GM19239 (cell line): ENCODE measurements around the gene BUB1B.
A peak's percentile ranks its signal among the peaks of the same experiment; 100 is the strongest.
"Not testable (repeated sequence)": the region's sequence is repeated elsewhere in the genome, so short reads cannot be mapped to it uniquely, and the experiment has no call there.

Experiments
- DNase-seq: peaks from one replicate; pipeline ENCODE4 v3.0.0; 2011; ENCODE audit warnings: low spot score; ENCODE audit not compliant: insufficient read length
- FAIRE-seq: peaks from 2 replicates; lab custom pipeline; 2011; peaks lifted over from hg19 to GRCh38; lab: Jason Lieb, UNC

Gene BUB1B

GRCh38 chr15:40160689-40161688 lies at the start of gene BUB1B:
Gene BUB1B (plus strand): TSS chr15:40161069. CDS start chr15:40161221, 152 bp downstream.
- FAIRE-seq, result peak; percentile 95
- peak; percentile 91 for DNase-seq

GRCh38 chr15:40111888-40112287 lies 49.0 kb upstream of the BUB1B start:
- DNase-seq (no peak), FAIRE-seq (no peak)

- no peak for FAIRE-seq
- DNase-seq, result no peak
Observed at GRCh38 chr15:40112789-40113188, 48.1 kb upstream of the BUB1B start.

GRCh38 chr15:40114218-40114617 lies 46.7 kb upstream of the BUB1B start:
- DNase-seq, result no peak
- peak; percentile 77 for FAIRE-seq

- not testable (repeated sequence) for DNase-seq, FAIRE-seq
Observed at GRCh38 chr15:40115106-40115505, 45.8 kb upstream of the BUB1B start.

GRCh38 chr15:40115670-40116093 lies 45.2 kb upstream of the BUB1B start:
- peak; percentile 99 for FAIRE-seq
- DNase-seq, result peak; percentile 73

GRCh38 chr15:40118473-40118872 lies 42.4 kb upstream of the BUB1B start:
- no peak for DNase-seq
- FAIRE-seq, result no peak

- FAIRE-seq (no peak), DNase-seq (no peak)
Observed at GRCh38 chr15:40121911-40122638, 38.8 kb upstream of the BUB1B start.

GRCh38 chr15:40122989-40123388 lies 37.9 kb upstream of the BUB1B start:
- FAIRE-seq, DNase-seq: not testable (repeated sequence)

- not testable (repeated sequence) for DNase-seq
- peak; percentile 64 for FAIRE-seq
Observed at GRCh38 chr15:40123863-40124262, 37.0 kb upstream of the BUB1B start.

GRCh38 chr15:40124333-40124732 lies 36.5 kb upstream of the BUB1B start:
- DNase-seq, FAIRE-seq: not testable (repeated sequence)

GRCh38 chr15:40124807-40125285 lies 36.0 kb upstream of the BUB1B start:
- not testable (repeated sequence) for DNase-seq
- peak; percentile 42 for FAIRE-seq

- DNase-seq (no peak), FAIRE-seq (no peak)
Observed at GRCh38 chr15:40125950-40126349, 34.9 kb upstream of the BUB1B start.

GRCh38 chr15:40128766-40129660 lies 31.9 kb upstream of the BUB1B start:
- FAIRE-seq, result no peak
- no peak for DNase-seq

- no peak for FAIRE-seq
Observed at GRCh38 chr15:40130118-40130517, 30.8 kb upstream of the BUB1B start.

GRCh38 chr15:40130799-40131502 lies 29.9 kb upstream of the BUB1B start:
- no peak for FAIRE-seq
- DNase-seq, result no peak

More at GRCh38 chr15:40130118-40130517, 30.8 kb upstream of the BUB1B start:
- DNase-seq, result no peak

- no peak for FAIRE-seq
- DNase-seq, result no peak
Observed at GRCh38 chr15:40133544-40133943, 27.3 kb upstream of the BUB1B start.

- FAIRE-seq (no peak), DNase-seq (no peak)
Observed at GRCh38 chr15:40134885-40135284, 26.0 kb upstream of the BUB1B start.

GRCh38 chr15:40135846-40136450 lies 24.9 kb upstream of the BUB1B start:
- not testable (repeated sequence) for FAIRE-seq

More at GRCh38 chr15:40135846-40136450, 24.9 kb upstream of the BUB1B start:
- not testable (repeated sequence) for DNase-seq
